Parathyroid adenoma (tissue), 2 donors: ENCODE results near the gene HTR1D.
"Not testable (repeated sequence)": the region's sequence is repeated elsewhere in the genome, so short reads cannot be mapped to it uniquely, and the experiment has no call there.

Source experiments
- H2AFZ ChIP-seq: fragments of 300-600 bp; sonication (generic); one replicate; pipeline ENCODE4 v1.7.0; 2017; ENCODE audit warnings: antibody characterized with exemption, mild to moderate bottlenecking
- H3K27ac ChIP-seq: fragments of 300-600 bp; sonication (generic); one replicate; pipeline ENCODE4 v1.7.0; 2017
- H3K27me3 ChIP-seq: fragments of 300-600 bp; sonication (generic); one replicate; pipeline ENCODE4 v1.7.0; 2017; ENCODE audit warnings: low read length; ENCODE audit not compliant: control insufficient read depth, insufficient read depth
- H3K36me3 ChIP-seq: fragments of 300-600 bp; sonication (generic); one replicate; pipeline ENCODE4 v1.7.0; 2017; ENCODE audit warnings: low read length; ENCODE audit not compliant: control insufficient read depth, insufficient read depth
- H3K4me1 ChIP-seq: fragments of 300-600 bp; sonication (generic); one replicate; pipeline ENCODE4 v1.7.0; 2017; ENCODE audit warnings: control low read depth
- H3K4me2 ChIP-seq: fragments of 300-600 bp; sonication (generic); one replicate; pipeline ENCODE4 v1.7.0; 2017; ENCODE audit warnings: low read length
- H3K4me3 ChIP-seq: fragments of 300-600 bp; sonication (generic); one replicate; pipeline ENCODE4 v1.7.0; 2017; ENCODE audit warnings: low read depth, low read length
- H3K79me2 ChIP-seq: fragments of 300-600 bp; sonication (generic); one replicate; pipeline ENCODE4 v1.7.0; 2017; ENCODE audit warnings: control low read depth
- H3K9ac ChIP-seq: fragments of 300-600 bp; sonication (generic); one replicate; pipeline ENCODE4 v1.7.0; 2017; ENCODE audit warnings: mild to moderate bottlenecking
- H3K9me3 ChIP-seq: fragments of 300-600 bp; sonication (generic); one replicate; pipeline ENCODE4 v1.7.0; 2017; ENCODE audit warnings: low read length; ENCODE audit not compliant: control insufficient read depth
- CTCF ChIP-seq: fragments of 300-600 bp; sonication (generic); IDR thresholded peaks from one replicate; pipeline ENCODE4 v1.7.0; 2017; ENCODE audit warnings: antibody characterized with exemption, mild to moderate bottlenecking
- donor health status: primary hyperparathyroidism.

HTR1D gene

DNA sequence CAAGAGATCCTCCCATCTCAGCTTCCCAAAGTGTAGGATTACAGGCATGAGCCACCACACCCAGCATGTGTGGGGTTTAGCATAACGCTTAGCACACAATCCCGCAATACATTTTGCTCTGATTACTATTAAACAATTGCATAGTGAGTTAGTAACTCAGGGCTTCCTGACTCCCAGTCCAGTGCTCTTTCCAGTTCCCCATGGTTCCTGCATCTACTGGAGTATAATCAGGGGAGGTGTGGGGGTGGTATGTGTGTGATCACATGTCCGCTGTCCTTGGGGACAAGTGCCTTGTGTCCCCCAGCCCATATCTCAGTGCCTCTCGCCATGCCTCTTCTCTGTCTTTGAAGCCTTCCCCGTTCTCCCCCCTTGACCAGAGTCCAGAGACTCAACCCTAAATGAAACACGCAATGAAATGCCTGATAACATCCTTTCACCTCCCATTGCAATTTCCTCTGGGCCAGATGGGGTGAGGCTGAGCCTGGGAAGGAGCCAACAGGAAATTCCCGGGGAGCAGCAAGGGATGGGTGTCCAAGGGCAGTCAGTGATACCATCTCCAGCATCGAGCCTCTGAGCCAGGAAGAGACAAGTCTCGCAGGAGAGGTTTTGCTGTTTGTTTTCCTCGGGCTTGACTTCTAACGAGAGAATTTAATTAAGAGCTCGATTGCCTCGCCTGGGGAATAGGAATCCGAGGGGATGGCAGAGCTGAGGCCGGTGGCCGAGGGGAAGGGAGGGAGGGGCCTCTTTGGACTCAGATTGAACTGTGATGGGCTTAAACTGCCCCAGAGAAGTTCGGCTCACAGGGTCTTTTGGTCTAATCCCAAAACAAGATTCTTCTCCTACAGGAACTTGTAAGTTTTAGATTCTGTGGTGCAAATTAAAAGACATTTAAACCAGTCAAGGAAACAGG lies 7.7 kb upstream of the HTR1D start:
- peak overlapping the region; percentile 28 for H2AFZ ChIP-seq
- no peaks in the 10 kb centered on the region for H3K79me2 ChIP-seq
- H3K27ac ChIP-seq, result no peak overlapping the region
- H3K4me3 ChIP-seq, result no peak overlapping the region
- no peaks in the 10 kb centered on the region for H3K36me3 ChIP-seq
- no peaks in the 10 kb centered on the region for H3K4me1 ChIP-seq
- H3K9me3 ChIP-seq, result no peaks in the 10 kb centered on the region
- no peak for TF ChIP-seq CTCF
- H3K9ac ChIP-seq, result no peak overlapping the region
- H3K27me3 ChIP-seq, result no peaks in the 10 kb centered on the region
- peak overlapping the region; percentile 32 for H3K4me2 ChIP-seq

DNA sequence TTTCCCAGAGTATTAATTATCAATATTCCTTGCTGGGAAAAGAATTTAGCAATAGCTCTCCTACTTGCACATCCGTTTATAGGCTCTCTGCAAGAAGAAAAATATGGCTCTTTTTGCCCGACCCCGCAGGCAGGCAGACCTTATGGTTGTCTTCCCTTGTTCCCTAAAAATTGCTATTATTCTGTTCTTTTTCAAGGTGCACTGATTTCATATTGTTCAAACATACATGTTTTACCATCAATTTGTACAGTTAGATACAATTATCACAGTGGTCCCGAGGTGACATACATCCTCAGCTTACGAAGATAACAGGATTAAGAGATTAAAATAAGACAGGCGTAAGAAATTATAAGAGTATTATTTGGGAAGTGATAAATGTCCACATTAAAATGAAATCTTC lies 6.7 kb upstream of the HTR1D start:
- H3K79me2 ChIP-seq, H3K27me3 ChIP-seq, H2AFZ ChIP-seq, H3K4me2 ChIP-seq, H3K27ac ChIP-seq, H3K4me1 ChIP-seq, H3K9ac ChIP-seq, H3K36me3 ChIP-seq, H3K9me3 ChIP-seq, H3K4me3 ChIP-seq: not testable (repeated sequence)

DNA sequence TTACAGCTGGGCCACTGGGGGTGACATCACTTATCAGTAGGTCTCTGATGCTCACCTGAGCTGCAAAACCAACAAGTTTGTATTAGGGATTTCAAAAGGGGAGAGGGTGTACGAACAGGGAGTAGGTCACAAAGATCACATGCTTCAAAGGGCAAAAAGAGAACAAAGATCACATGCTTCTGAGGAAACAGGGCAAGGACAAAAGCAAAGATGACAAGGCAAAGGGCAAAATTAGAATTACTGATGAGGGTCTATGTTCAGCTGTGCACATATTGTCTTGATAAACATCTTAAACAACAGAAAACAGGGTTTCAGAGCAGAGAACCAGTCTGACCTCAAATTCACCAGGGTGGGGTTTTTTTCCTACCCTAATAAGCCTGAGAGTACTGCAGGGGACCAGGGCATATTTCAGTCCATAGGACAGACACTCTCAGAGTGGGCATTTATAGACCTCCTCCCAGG lies 6.2 kb upstream of the HTR1D start:
- not testable (repeated sequence) for H3K27ac ChIP-seq, H3K9me3 ChIP-seq, H3K4me2 ChIP-seq, H3K9ac ChIP-seq, H3K36me3 ChIP-seq, H3K27me3 ChIP-seq, H3K4me1 ChIP-seq, H3K4me3 ChIP-seq, H3K79me2 ChIP-seq, H2AFZ ChIP-seq

DNA sequence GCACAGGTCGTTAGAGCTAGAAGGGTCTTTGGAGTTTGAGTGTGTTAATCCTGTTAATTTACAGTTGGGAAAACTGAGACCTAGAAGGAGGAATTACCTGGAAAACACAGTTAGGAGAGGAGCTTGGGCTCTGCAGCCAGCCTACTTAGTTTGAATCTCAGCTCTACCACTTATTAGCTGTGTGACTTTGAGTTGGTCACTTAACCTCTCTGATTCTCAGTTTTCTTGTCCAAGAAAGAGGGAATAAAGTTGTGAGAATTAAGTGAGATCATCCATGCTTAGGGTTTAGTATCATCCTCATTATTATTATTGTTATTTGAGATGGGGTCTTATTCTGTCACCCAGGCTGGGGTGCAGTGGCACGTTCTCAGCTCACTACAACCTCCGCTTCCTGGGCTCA lies 5.4 kb upstream of the HTR1D start:
- no peak overlapping the region for H3K9ac ChIP-seq
- H3K4me1 ChIP-seq, result no peaks in the 10 kb centered on the region
- H3K4me2 ChIP-seq, result no peak overlapping the region
- TF ChIP-seq CTCF, result no peak
- H3K4me3 ChIP-seq, result no peak overlapping the region
- H2AFZ ChIP-seq, result no peak overlapping the region
- no peaks in the 10 kb centered on the region for H3K27me3 ChIP-seq
- no peaks in the 10 kb centered on the region for H3K79me2 ChIP-seq
- H3K9me3 ChIP-seq, result no peaks in the 10 kb centered on the region
- no peak overlapping the region for H3K27ac ChIP-seq
- no peaks in the 10 kb centered on the region for H3K36me3 ChIP-seq

DNA sequence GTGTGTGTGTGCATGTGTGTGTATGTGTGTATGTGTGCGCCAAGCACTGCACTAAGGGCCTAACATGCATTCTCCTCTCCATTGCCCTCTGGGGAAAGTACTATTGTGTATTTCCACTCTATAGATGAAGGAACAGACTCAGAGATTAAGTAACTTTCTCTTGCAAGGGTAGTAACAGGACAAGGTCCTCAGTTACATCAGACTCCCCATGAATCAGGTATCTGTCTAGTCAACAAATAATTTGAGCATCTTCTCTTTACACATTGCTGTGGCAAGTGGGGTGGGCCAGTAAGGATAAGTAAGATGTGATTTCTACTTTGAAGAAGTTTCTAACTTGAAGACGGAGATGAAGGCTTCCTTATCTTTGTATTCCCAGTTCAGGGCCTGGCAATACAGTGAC lies 5.0 kb upstream of the HTR1D start:
- Histone ChIP-seq H3K4me2 (no peak overlapping the region), H3K36me3 (no peaks in the 10 kb centered on the region), H3K79me2 (no peaks in the 10 kb centered on the region), H3K27me3 (no peaks in the 10 kb centered on the region), H3K27ac (no peak overlapping the region), H2AFZ (no peak overlapping the region), H3K4me1 (no peaks in the 10 kb centered on the region), H3K4me3 (no peak overlapping the region), H3K9me3 (no peaks in the 10 kb centered on the region), H3K9ac (no peak overlapping the region)
- no peak for TF ChIP-seq CTCF
